NT2/D1 (cell line): ENCODE measurements around the gene MPPED1.

ENCODE experiments used
- DNase-seq: peaks from one replicate; pipeline ENCODE4 v3.0.0-alpha.2; 2011; ENCODE audit warnings: low read depth, low spot score
- H3K27me3 ChIP-seq: 2 replicates; pipeline ENCODE4 v1.6.0; 2011; ENCODE audit warnings: mild to moderate bottlenecking; ENCODE audit not compliant: insufficient read length, insufficient read depth
- H3K36me3 ChIP-seq: 2 replicates; pipeline ENCODE4 v1.6.1; 2011; ENCODE audit warnings: mild to moderate bottlenecking, low read length, mixed read lengths; ENCODE audit not compliant: insufficient read depth, insufficient read length
- H3K4me1 ChIP-seq: 2 replicates; pipeline ENCODE4 v1.5.1; 2011; ENCODE audit not compliant: insufficient read depth, insufficient read length
- H3K4me3 ChIP-seq: 2 replicates; pipeline ENCODE4 v1.5.1; 2011; ENCODE audit warnings: low read depth; ENCODE audit not compliant: insufficient read length
- H3K9ac ChIP-seq: 2 replicates; pipeline ENCODE4 v1.6.0; 2011; ENCODE audit warnings: low read depth; ENCODE audit not compliant: insufficient read length
- H3K9me3 ChIP-seq: 2 replicates; pipeline ENCODE4 v1.5.1; 2011; ENCODE audit warnings: mild to moderate bottlenecking, low read length; ENCODE audit not compliant: insufficient read depth
- SUZ12 ChIP-seq: IDR thresholded peaks from 2 replicates; pipeline ENCODE4 v1.6.1; 2011; ENCODE audit not compliant: insufficient read length, insufficient read depth; ENCODE audit errors: extremely low read depth
- YY1 ChIP-seq: IDR thresholded peaks from 2 replicates; pipeline ENCODE4 v1.6.1; 2011; ENCODE audit not compliant: insufficient read length, insufficient read depth
- ZNF274 ChIP-seq: IDR thresholded peaks from 2 replicates; pipeline ENCODE4 v1.6.1; 2011; ENCODE audit warnings: mild to moderate bottlenecking, low read depth, low read length

MPPED1 gene

GRCh38 chr22:43455846-43456245 is 44.0 kb downstream of the MPPED1 start:
- H3K4me1 ChIP-seq = no peaks in the 10 kb centered on the region
- DNase-seq = no peak
- TF ChIP-seq ZNF274 (no peak), YY1 (no peak), SUZ12 (no peak)
- no peak overlapping the region for H3K9ac ChIP-seq
- H3K36me3 ChIP-seq = no peaks in the 10 kb centered on the region
- H3K9me3 ChIP-seq = no peaks in the 10 kb centered on the region
- H3K4me3 ChIP-seq = no peak overlapping the region
- H3K27me3 ChIP-seq = no peaks in the 10 kb centered on the region

GRCh38 chr22:43457002-43457401 is 45.2 kb downstream of the MPPED1 start:
- Histone ChIP-seq H3K4me1 (no peaks in the 10 kb centered on the region), H3K27me3 (no peaks in the 10 kb centered on the region), H3K4me3 (no peak overlapping the region), H3K9ac (no peak overlapping the region), H3K36me3 (no peaks in the 10 kb centered on the region), H3K9me3 (no peaks in the 10 kb centered on the region)
- no peak for DNase-seq
- TF ChIP-seq ZNF274 (no peak), YY1 (no peak), SUZ12 (no peak)

GRCh38 chr22:43462701-43463100 is 50.9 kb downstream of the MPPED1 start:
- Histone ChIP-seq H3K4me1 (no peaks in the 10 kb centered on the region), H3K27me3 (no peaks in the 10 kb centered on the region), H3K9ac (no peak overlapping the region), H3K36me3 (no peaks in the 10 kb centered on the region), H3K4me3 (no peak overlapping the region), H3K9me3 (no peaks in the 10 kb centered on the region)
- no peak for TF ChIP-seq YY1
- no peak for TF ChIP-seq SUZ12
- TF ChIP-seq ZNF274 = no peak
- no peak for DNase-seq

DNA sequence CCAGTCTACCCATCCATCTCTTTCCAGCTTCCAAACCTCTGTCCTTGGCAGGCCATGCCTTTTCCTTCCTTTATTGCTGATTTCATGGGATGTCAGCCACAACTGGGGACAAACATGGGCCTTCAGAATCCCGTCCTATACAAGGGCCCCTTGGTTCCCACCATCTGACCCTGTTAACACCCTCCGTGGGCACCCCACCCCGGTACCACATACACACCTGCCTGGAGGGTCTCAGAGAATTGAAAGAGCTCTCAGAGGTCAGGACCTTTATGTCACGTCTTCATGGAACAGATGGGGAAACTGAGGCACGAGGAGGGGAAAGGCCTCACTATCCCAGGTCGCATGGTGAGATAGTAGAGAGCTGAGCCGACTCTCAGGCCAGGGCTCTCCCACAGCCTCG is 53.0 kb downstream of the MPPED1 start:
- DNase-seq = no peak
- Histone ChIP-seq H3K36me3 (no peaks in the 10 kb centered on the region), H3K9ac (no peak overlapping the region), H3K4me1 (no peaks in the 10 kb centered on the region), H3K4me3 (no peak overlapping the region), H3K9me3 (no peaks in the 10 kb centered on the region), H3K27me3 (no peaks in the 10 kb centered on the region)
- TF ChIP-seq YY1 = no peak
- TF ChIP-seq SUZ12 = no peak
- no peak for TF ChIP-seq ZNF274

GRCh38 chr22:43465291-43466015 is 53.6 kb downstream of the MPPED1 start:
- no peak overlapping the region for H3K4me3 ChIP-seq
- no peaks in the 10 kb centered on the region for H3K4me1 ChIP-seq
- no peaks in the 10 kb centered on the region for H3K36me3 ChIP-seq
- no peak for TF ChIP-seq ZNF274
- TF ChIP-seq SUZ12 = no peak
- no peak for TF ChIP-seq YY1
- DNase-seq = no peak
- H3K9ac ChIP-seq = no peak overlapping the region
- no peaks in the 10 kb centered on the region for H3K9me3 ChIP-seq
- no peaks in the 10 kb centered on the region for H3K27me3 ChIP-seq

- H3K4me1 ChIP-seq = no peaks in the 10 kb centered on the region
- H3K9me3 ChIP-seq = no peaks in the 10 kb centered on the region
- TF ChIP-seq SUZ12 = no peak
- no peak for TF ChIP-seq ZNF274
- no peak for TF ChIP-seq YY1
- no peaks in the 10 kb centered on the region for H3K36me3 ChIP-seq
- H3K27me3 ChIP-seq = no peaks in the 10 kb centered on the region
- no peak overlapping the region for H3K4me3 ChIP-seq
- H3K9ac ChIP-seq = no peak overlapping the region
- DNase-seq = no peak
These were observed 54.9 kb downstream of the MPPED1 start for GRCh38 chr22:43466710-43467109.

DNA sequence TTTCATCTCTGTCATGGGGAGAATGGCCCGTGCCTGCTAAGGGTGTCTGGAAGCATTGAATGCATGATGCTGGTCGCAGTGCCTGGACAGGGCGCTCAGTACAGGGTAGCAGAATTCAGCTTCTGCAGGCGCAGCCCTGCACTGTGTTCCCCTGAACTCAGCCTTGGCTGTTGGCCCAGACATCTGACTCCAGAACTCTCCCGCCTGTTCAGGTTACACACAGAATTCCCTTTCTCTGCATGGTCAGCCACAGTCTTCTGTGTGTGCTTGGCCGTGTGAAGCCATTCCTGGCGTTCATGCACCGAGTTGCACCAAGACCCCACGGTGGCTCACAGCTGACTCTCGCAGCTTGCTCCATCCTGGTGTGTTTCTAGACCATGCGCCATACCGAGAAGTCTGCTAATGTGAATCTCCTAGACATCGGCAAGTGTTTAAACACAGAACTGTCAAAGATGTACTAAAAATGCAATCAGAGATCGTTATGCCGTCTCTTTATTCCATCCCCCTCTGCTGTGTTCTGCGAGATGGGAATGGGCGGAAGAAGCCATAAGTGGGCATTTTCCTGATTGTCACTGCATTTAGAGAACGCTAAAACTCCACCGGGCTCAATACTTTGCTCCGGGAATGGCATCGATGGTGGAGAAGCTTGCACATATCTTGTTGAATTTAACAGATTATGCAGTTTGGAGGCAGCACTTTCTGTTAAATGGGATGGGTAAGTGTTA is 55.6 kb downstream of the MPPED1 start:
- Histone ChIP-seq H3K4me3 (no peak overlapping the region), H3K27me3 (no peaks in the 10 kb centered on the region), H3K9ac (no peak overlapping the region), H3K36me3 (no peaks in the 10 kb centered on the region), H3K4me1 (no peaks in the 10 kb centered on the region), H3K9me3 (no peaks in the 10 kb centered on the region)
- no peak for DNase-seq
- TF ChIP-seq SUZ12 = no peak
- no peak for TF ChIP-seq ZNF274
- no peak for TF ChIP-seq YY1
